ENCODE measurements around the gene FGFBP3.

GRCh38 chr10:91901784-91902677, 7.3 kb downstream of the FGFBP3 start:
- no peak for TF ChIP-seq POLR2A (IDR thresholded peaks at IDR 0.05)
- no peak for TF ChIP-seq CTCF (IDR thresholded peaks at IDR 0.05)
- no peak for TF ChIP-seq POLR2AphosphoS5 (IDR thresholded peaks at IDR 0.05)
